Neuron (in vitro differentiated cells): ENCODE data around the gene MAN1B1.

Experiments
- H2AFZ ChIP-seq: one replicate; pipeline ENCODE4 v1.6.1; 2013; ENCODE audit warnings: low read depth, mild to moderate bottlenecking, inconsistent platforms, low read length, moderate library complexity
- H3K27me3 ChIP-seq: one replicate; pipeline ENCODE4 v1.6.1; 2013; ENCODE audit warnings: low read length; ENCODE audit not compliant: insufficient read depth
- H3K36me3 ChIP-seq: one replicate; pipeline ENCODE4 v1.6.1; 2013; ENCODE audit warnings: low read length; ENCODE audit not compliant: insufficient read depth
- H3K4me1 ChIP-seq: one replicate; pipeline ENCODE4 v1.6.1; 2013; ENCODE audit warnings: low read length; ENCODE audit not compliant: insufficient read depth
- H3K4me3 ChIP-seq: 2 replicates; pipeline ENCODE4 v1.5.1; 2013; ENCODE audit warnings: mild to moderate bottlenecking, low read length, moderate library complexity
- H3K9me3 ChIP-seq: one replicate; pipeline ENCODE4 v1.6.1; 2013; ENCODE audit warnings: low read length

MAN1B1 gene

GRCh38 chr9:137141976-137142936, 55.5 kb downstream of the MAN1B1 start:
- Histone ChIP-seq H3K4me1 (peaks cover 3% of the 10 kb centered on the region), H3K4me3 (no peak overlapping the region), H2AFZ (no peak overlapping the region), H3K36me3 (no peaks in the 10 kb centered on the region), H3K27me3 (peaks cover 81% of the 10 kb centered on the region), H3K9me3 (no peaks in the 10 kb centered on the region)

DNA sequence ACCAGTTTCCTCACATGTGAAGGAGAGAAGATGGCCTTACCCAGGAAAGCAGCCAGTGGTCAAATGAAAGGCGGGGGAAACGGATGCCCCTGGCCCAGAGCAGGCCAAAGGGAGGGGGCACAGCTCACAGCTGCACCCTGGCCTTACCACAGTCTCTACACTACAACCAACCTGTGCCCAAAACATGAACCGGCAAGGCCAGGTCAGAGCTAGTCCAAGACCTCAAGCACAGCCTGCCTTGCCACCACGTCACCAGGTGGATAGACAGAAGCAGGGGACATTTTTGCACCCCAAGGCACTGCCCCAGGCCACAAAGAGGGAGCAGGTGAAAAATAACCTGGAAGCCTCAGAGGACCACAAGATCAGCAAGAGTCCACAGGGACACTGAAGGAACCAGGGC, 56.7 kb downstream of the MAN1B1 start:
- Histone ChIP-seq H3K36me3 (no peaks in the 10 kb centered on the region), H2AFZ (no peak overlapping the region), H3K4me1 (peaks cover 2% of the 10 kb centered on the region), H3K4me3 (no peak overlapping the region), H3K9me3 (no peaks in the 10 kb centered on the region), H3K27me3 (peaks cover 78% of the 10 kb centered on the region)

GRCh38 chr9:137145731-137146526, 59.1 kb downstream of the MAN1B1 start:
- H3K36me3 ChIP-seq: no peaks in the 10 kb centered on the region
- H3K4me3 ChIP-seq: no peak overlapping the region
- H2AFZ ChIP-seq: no peak overlapping the region
- no peaks in the 10 kb centered on the region for H3K4me1 ChIP-seq
- peaks cover 65% of the 10 kb centered on the region for H3K27me3 ChIP-seq
- H3K9me3 ChIP-seq: no peaks in the 10 kb centered on the region

GRCh38 chr9:137146527-137146918, 59.7 kb downstream of the MAN1B1 start:
- Histone ChIP-seq H3K27me3 (peaks cover 59% of the 10 kb centered on the region), H2AFZ (no peak overlapping the region), H3K9me3 (no peaks in the 10 kb centered on the region), H3K36me3 (no peaks in the 10 kb centered on the region), H3K4me3 (no peak overlapping the region), H3K4me1 (no peaks in the 10 kb centered on the region)

GRCh38 chr9:137147091-137147792, 60.5 kb downstream of the MAN1B1 start:
- H3K9me3 ChIP-seq: no peaks in the 10 kb centered on the region
- H3K27me3 ChIP-seq: peaks cover 52% of the 10 kb centered on the region
- no peaks in the 10 kb centered on the region for H3K36me3 ChIP-seq
- no peak overlapping the region for H3K4me3 ChIP-seq
- H3K4me1 ChIP-seq: no peaks in the 10 kb centered on the region
- no peak overlapping the region for H2AFZ ChIP-seq

GRCh38 chr9:137147793-137148160, 61.0 kb downstream of the MAN1B1 start:
- Histone ChIP-seq H2AFZ (no peak overlapping the region), H3K27me3 (peaks cover 47% of the 10 kb centered on the region), H3K4me3 (no peak overlapping the region), H3K36me3 (no peaks in the 10 kb centered on the region), H3K4me1 (no peaks in the 10 kb centered on the region), H3K9me3 (no peaks in the 10 kb centered on the region)

DNA sequence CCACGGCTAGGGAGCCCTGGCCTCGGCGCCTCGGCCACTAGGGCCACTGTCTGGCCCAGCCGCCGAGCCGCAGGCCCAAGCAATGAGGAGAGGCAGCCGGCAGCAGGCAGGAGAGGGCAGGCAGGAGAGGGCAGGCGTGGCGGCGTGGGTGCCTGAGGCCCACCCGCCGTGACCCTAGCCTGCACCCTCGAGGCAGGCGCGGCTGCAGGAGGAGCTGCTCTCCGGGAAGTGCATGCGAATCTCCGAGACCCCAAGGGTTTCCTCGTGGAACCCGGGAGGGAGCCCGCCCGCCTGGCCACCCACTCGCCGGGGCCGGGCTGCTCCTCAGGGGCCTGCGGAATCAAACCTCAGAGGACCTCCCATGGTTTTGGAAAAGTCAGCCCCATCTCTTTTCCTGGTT, 61.5 kb downstream of the MAN1B1 start:
- Histone ChIP-seq H3K27me3 (peaks cover 42% of the 10 kb centered on the region), H3K4me1 (no peaks in the 10 kb centered on the region), H3K4me3 (no peak overlapping the region), H3K36me3 (no peaks in the 10 kb centered on the region), H3K9me3 (no peaks in the 10 kb centered on the region), H2AFZ (no peak overlapping the region)

GRCh38 chr9:137148661-137149060, 61.9 kb downstream of the MAN1B1 start:
- Histone ChIP-seq H3K27me3 (peaks cover 38% of the 10 kb centered on the region), H2AFZ (no peak overlapping the region), H3K9me3 (no peaks in the 10 kb centered on the region)

GRCh38 chr9:137149363-137149762, 62.6 kb downstream of the MAN1B1 start:
- Histone ChIP-seq H3K27me3 (peaks cover 33% of the 10 kb centered on the region), H2AFZ (no peak overlapping the region), H3K9me3 (no peaks in the 10 kb centered on the region), H3K4me3 (no peak overlapping the region), H3K4me1 (no peaks in the 10 kb centered on the region), H3K36me3 (no peaks in the 10 kb centered on the region)

More at GRCh38 chr9:137148661-137149060, 61.9 kb downstream of the MAN1B1 start:
- H3K36me3 ChIP-seq: no peaks in the 10 kb centered on the region
- no peak overlapping the region for H3K4me3 ChIP-seq
- no peaks in the 10 kb centered on the region for H3K4me1 ChIP-seq

DNA sequence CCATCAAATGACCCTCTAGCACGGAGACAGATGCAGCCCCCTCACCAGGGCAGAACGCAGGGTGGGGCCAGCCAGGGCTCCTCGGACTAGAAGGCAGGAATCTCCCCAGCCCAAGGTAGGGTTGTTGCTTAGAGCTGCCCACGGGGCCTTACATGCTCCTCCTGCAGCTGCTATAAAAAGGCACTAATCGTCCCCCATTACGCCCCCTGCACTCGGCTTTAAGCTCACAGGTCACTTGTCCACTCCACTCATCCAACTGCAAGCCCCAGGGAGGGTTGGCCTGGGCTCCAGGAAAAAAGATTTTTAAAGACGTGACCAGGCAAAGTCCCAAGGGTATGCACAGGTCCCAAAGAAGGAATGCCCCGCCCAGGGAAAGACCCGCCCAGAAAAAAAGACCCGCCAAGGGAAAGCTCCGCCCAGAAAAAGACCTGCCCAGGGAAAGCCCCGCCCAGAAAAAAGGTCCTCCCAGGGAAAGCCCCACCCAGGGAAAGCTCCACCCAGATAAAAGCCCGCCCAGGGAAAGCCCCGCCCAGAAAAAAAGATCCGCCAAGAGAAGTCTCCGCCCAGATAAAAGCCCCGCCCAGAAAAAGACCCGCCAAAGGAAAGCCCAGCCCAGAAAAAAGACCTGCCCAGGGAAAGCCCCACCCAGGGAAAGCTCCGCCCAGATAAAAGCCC, 63.3 kb downstream of the MAN1B1 start:
- Histone ChIP-seq H3K27me3 (peaks cover 37% of the 10 kb centered on the region), H3K4me1 (no peaks in the 10 kb centered on the region), H2AFZ (no peak overlapping the region), H3K4me3 (no peak overlapping the region), H3K9me3 (no peaks in the 10 kb centered on the region), H3K36me3 (no peaks in the 10 kb centered on the region)

GRCh38 chr9:137150617-137151457, 64.1 kb downstream of the MAN1B1 start:
- H3K27me3 ChIP-seq: peaks cover 42% of the 10 kb centered on the region
- H2AFZ ChIP-seq: no peak overlapping the region
- H3K9me3 ChIP-seq: no peaks in the 10 kb centered on the region
- H3K36me3 ChIP-seq: no peaks in the 10 kb centered on the region
- no peaks in the 10 kb centered on the region for H3K4me1 ChIP-seq
- H3K4me3 ChIP-seq: no peak overlapping the region
